ENCODE measurements around the gene SRD5A2.
"Not testable (repeated sequence)": the region's sequence is repeated elsewhere in the genome, so short reads cannot be mapped to it uniquely, and the experiment has no call there.

The SRD5A2 gene

DNA sequence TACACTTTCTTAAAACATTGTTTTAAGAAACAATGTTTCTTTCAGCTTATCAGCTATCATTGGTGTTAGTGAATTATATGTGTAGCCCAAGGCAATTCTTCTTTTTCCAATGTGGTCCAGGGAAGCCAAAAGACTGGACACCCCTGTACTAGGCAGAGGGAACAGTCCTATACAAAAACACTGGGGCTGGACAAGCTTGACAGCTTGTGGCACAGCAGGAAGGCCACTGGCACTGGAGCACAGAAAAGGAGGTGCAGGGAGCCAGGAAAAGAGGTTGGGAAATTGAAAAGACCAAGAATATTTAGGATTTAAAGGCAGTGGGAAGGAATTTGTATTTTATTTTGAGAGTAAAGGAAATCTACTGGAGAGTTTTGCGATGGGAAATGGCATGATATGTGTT is 47.7 kb downstream of the SRD5A2 start:
- no peak for DNase-seq (ENCODE audit: low read depth)

DNA sequence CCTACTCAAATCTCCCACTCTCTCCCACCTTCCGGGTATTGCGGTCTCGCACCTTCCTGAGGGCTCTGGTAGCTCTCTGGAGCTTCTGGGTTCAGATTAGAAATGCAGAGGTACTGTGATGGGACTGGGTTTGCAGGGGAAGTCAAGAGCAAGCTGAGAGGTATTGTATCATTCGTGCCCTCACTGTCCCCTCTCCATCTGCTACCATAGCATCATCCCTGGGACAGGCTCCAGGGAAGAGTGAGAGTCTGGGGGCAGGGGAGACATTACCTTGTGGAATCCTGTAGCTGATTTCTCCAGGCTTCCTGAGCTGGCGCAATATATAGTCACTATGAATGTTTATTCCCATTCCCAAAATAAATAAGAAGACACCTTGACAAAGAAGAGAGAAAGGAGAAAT is 49.6 kb downstream of the SRD5A2 start:
- DNase-seq (ENCODE audit: low read depth) = no peak

DNA sequence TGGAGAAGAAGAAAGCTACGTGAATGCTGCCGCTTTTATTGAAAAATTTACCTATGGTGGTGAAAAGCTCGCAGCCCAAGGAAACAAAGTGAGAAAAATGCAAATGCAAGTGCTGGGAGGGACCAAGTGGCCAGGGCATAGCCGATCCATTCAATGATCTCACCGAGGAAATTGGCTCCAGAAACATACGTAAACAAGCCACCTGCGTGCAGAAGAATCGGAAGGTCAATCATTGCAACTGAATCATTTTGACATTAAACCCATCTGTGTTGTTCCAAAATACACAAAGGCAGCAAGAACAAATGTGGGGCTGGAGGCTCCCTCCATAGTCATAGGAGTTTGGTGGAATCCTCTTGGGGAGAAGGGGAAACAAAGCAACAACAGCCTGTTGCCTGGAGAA is 51.5 kb downstream of the SRD5A2 start:
- DNase-seq (ENCODE audit: low read depth) = no peak

DNA sequence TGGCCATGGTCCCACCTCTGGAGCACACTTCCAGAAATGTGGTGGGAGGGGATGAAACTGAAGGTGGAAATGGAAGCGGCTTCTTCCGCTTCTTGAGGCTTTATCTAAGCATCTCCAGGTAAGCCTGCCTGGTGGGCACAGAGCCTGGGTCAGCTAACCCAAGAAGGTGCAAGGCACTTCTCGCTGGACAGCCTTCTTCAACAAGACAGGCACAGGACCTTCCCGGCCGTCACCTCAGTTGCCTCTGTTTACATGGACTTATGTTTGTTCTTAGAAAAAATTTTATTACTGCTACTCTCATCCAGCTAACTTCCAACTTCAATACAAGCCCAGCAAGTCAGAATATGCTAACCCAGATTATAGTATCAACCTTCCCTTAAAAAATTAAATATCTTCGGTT is 51.9 kb downstream of the SRD5A2 start:
- no peak for DNase-seq (ENCODE audit: low read depth)

DNA sequence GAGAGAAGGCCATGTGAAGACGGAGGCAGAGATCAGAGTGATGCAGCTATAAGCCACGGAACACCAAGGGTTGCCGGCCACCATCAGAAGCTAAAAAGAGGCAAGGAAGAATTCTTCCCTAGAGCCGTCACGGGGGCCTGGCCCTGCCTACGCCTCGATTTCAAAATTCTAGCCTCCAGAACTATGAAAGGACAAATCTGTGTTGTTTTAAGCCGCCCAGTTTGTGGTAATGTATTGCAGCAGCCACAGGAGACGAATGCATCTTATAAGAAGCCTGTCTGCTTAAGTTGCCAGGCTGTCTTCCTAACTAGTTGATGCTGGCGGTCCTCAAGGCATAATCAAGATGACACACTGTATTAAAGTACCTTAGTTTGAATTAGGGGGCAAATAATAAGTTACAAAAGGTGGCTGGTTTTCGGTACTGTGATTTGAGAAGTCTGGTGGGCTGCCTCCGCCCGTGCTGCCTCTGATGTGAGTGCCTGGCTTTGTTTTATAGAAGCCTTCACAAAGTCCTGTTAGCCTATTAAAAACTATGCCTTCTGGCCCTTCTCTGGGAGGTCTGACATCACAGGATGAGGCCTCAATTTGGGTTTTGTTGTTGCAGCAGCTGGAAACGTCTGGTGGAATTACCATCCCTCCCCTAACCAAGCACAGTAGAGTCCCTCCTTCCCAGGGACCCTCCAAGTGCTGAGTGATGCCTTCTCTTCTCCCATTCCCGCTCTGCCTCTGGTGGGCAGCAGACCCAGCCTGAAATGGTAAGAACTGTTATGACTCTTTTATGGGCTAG is 53.6 kb downstream of the SRD5A2 start:
- peak; percentile 34 for DNase-seq (ENCODE audit: low read depth)

DNA sequence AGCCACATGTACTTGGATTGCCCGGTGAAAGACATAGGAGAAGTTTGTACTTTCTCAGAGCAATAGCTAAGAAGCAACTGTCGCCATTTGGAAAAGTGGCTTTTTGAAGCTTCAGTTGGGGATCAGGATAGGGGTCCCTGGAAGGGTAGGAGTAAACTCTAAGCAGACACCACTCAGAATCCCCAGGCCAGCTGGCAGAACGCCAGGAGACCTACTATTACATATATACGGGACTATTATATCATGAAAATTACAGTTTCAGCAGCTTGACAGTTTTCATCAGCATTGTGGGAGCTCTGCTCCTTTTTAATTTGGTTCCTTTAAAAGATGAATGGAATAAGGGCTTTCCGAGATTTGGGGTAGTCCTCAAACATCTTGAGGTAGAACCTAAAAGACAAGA is 54.9 kb downstream of the SRD5A2 start:
- no peak for DNase-seq (ENCODE audit: low read depth)

DNA sequence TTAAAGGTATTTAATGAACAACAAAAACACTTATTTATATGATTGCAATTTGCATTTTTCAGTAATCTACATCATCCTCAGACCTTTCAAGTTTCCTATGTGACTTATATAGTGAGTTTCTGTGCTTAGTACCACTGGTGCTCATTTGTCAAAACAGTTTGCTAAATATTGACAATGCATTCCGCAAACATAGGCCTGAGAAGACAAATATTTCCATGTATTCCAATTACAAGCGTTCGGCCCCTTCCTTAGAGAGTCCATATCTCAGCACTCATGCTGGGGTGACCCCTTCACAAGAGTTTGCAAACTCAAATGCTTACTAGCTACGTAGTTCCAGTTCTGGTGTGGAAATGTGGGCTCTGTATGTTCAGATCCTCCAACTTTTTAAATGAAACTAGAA is 56.1 kb downstream of the SRD5A2 start:
- no peak for DNase-seq (ENCODE audit: low read depth)

DNA sequence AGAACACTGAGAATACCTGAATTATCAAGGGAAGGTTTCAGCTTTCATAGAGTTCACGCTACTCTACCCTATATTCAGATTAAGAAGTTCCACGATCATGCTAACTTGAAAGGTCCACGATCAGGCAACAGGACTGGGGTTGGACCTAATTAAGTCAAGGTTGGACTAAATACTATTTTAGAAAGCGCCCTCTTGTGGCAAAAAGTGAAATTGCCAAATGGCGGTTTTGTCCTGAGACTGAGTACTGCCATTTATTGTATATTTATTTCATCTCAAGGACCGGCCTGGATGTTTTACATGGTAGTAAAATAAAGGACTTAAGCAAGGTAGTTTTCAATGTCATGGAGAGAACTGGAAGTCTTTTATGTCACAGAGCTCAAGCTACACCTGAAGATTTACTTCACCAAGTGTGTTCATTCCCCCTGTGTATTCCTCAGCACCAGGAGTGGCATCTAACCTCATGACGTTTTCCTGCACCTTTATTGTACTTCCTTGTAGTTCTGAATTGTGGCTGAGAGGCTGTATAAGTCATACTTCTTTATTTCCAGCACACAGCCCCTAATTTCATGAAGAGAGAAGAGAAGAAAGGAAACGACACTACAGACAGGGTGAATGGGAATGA is 56.8 kb downstream of the SRD5A2 start:
- DNase-seq (ENCODE audit: low read depth) = peak; percentile 36

DNA sequence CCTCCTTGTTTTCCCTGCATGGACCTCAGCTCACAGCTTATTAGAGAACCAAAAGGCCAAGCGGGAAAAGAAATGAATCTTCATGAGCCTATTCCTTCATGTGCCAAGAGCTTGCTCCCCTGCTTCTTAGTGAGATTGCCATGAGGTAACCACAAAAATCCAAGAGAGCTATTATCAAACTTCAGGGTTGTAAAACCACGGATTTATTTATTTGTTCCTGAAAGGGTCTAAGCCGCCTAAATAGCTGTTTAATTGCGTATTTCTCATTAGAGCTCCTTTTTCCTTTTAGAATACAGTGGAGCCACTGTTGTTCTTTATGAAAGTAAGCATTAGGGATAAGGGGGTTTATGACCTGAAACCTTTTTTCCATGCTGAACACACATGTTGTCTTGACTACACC is 58.0 kb downstream of the SRD5A2 start:
- no peak for DNase-seq (ENCODE audit: low read depth)

DNA sequence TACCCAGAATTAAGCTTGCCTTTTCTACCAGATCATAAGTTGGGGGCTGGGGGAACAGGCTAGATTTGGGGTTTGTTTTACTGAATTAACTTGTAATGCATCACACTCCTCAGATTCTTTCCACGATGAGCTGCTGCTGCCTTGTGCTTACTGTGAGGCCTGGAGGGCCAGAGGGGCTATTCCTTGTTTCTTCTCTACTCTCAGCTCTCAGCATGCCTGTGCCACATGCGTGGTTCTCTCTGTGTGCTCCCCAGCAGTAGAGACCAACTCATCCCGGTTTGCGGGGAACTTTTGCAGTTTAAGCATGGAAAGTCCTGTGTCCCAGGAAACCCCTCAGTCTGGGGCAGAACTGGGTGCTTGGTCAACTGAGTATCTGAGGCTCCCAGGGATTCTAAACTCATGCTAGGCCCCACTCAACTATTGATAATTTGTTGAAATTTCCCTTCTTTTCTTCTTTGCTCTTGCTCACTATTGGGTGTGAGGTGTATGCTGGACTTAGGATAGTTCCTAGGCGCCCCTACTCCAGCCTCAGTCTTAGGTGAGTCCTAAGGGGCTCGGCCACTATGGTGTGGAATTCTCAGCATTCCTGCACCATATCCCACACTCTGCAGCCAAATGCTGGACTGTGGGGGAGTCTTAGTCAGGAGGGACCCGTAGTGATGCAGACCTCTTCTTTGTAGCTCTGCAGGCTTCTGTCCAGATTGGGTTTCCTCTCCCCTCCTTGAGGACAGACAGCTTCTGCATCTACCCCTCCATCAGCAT is 63.1 kb downstream of the SRD5A2 start:
- no peak for DNase-seq (ENCODE audit: low read depth)

DNA sequence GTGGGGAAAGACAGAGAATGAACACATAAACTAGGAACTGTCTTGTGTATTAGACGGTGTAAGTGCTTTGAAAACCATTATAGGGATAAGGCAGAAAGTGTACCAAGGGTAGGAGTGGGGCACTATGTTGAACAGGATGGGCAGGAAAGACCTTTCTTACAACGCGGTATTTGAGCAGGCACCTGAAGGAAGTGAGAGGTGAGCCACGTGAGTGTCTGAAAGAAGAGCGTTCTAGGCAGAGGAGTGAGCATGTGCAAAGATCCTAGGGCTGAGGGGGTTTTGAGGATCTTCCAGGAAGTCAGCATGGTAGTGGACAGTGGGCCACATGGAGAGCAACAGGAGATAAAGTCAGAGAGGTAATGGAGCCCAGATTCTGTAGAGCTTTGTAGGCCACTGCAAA is 65.2 kb downstream of the SRD5A2 start:
- no peak for DNase-seq (ENCODE audit: low read depth)

DNA sequence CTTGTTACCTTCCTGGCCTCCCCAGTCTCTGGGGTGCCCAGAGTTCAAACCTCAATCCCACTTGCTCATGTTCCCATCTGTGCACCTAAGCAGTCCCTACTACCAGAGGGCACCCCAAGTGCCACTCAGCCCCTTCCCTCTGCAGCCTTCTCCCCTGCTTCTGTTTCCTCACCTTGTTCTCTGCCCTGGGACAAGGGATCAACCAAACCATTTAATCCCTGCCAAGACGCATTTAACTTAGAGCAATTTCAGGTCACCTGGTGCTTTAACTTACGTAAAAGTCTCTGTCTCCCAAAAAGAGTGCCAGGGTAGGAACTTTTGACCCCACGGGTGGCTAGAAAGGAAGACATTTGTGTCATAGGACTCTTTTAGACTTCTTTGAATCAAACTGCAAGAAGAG is 67.2 kb downstream of the SRD5A2 start:
- no peak for DNase-seq (ENCODE audit: low read depth)

DNA sequence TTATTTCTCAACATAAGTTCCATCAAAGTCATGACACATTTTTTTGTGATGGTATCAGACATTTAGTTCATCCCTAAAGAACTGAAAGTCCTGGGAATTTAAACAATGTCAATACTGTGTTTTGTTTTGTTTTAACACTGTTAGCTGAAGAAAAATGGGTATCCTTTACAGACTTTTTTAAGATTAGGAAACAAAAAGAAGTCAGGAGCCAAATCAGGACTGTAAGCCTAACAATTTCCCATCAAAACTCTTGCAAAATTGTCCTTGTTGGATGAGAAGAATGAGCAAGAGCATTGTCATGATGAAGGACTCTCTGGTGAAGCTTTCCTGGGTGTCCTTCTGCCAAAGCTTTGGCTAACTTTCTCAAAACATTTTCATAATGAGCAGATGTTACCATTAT is 69.4 kb downstream of the SRD5A2 start:
- no peak for DNase-seq (ENCODE audit: low read depth)

DNA sequence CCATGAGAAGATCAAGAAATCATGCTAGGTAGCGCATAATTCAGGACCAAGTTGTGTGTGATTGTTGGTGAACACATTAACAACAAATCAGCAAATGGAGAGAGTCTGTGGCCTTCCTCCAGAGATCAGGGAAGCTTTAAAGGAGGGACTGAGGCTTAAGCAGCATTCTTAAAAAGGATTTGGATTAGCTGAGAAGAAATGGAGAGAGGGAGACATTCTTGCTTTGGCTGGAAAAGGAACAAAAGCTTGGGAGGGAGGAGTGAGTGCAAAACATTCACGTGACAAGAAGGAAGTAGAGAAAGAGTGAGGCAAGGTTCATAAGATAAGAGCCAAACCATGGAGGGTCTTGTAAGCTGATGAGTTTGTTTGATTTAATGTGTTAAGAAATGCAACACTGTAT is 75.6 kb downstream of the SRD5A2 start:
- no peak for DNase-seq (ENCODE audit: low read depth)

DNA sequence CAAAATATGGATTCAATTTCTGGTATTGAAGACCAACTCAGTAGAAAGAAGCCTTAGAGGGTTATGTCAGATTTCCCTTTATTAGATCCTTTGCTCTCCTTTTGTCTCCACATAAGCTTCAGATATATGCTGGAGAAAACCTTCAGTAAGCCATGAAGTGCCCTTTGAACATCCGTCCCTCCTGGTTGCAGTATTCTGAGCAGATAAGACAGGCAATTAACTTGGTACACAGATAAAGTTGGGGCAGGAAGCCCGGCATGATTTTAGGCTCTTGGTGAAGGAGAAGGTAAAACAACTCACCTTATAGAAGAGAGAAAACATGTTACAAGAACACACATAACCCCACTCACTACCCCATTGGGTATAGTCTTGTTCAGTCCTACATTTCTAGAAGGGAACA is 76.4 kb downstream of the SRD5A2 start:
- DNase-seq (ENCODE audit: low read depth) = no peak

DNA sequence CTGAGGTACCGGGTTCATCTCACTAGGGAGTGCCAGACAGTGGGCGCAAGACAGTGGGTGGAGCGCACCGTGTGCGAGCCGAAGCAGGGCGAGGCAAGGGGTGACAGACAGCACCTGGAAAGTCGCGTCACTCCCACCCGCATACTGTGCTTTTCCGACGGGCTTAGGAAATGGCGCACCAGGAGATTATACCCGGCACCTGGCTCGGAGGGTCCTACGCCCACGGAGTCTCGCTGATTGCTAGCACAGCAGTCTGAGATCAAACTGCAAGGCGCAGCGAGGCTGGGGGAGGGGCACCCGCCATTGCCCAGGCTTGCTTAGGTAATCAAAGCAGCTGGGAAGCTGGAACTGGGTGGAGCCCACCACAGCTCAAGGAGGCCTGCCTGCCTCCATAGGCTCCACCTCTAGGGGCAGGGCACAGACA is 84.3 kb downstream of the SRD5A2 start:
- DNase-seq (ENCODE audit: low read depth) = not testable (repeated sequence)

DNA sequence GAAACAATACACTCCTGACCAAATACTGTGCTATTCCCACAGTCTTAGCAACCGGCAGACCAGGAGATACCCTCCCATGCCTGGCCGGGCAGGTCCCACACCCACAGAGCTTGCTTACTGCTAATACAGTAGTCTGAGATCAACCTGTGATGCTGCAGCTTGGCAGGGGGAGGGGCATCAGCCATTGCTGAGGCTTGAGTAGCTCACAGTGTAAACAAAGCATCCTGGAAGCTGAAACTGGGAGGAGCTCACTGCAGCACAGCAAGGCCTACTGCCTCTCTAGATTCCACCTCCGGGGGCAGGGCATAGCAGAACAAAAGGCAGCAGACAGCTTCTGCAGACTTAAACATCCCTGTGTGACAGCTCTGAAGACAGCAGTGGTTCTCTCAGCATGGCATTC is 91.4 kb downstream of the SRD5A2 start:
- DNase-seq (ENCODE audit: low read depth) = peak; percentile 18

DNA sequence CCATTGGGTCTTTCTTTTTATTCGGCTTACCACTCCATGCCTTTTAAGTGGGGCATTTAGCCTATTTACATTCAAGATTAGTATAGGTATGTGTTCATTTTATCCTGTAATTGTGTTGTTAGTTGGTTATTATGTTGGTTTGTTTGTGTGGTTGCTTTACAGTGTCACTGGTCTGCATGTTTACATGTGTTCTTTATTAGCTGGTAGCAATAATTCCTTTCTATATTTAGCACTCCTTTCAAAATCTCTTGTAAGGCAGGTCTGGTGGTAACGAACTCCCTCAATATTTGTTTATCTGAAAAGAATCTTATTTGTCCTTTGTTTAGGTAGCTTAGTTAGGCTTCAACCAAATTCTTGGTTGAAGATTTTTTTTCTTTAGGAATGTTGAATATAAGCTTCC is 97.5 kb downstream of the SRD5A2 start:
- no peak for DNase-seq (ENCODE audit: low read depth)

DNA sequence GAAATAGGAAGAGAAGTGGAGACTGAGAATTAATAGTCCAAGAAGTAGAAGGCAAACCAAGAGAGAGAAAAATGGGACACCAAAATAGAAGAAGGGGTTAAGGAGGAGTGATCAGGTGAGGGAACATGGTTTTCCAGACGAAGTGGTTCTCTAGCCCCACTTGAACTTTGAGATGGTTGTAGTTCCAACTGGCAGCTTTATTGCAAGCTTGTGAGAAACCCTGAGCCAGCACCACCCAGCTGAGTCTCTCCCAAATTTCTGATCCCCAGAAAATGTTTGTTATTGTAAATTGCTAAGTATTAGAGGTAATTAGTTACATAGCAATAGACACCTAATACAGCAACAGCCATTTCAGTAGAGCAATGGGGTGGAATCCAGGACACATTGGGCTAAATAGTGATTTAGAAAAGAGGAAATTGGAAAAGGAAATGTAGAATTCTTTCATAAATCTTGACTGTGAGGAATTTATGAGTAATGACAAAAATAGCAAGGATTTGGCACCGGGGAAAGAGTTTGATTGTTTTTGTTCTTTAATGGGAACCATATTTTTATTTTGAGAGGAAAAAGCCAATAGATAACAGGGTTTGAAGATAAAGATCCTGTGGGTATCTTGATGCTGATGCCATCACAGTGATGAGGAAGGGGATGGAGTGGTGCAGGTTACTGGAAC is 104.1 kb downstream of the SRD5A2 start:
- peak; percentile 35 for DNase-seq (ENCODE audit: low read depth)

DNA sequence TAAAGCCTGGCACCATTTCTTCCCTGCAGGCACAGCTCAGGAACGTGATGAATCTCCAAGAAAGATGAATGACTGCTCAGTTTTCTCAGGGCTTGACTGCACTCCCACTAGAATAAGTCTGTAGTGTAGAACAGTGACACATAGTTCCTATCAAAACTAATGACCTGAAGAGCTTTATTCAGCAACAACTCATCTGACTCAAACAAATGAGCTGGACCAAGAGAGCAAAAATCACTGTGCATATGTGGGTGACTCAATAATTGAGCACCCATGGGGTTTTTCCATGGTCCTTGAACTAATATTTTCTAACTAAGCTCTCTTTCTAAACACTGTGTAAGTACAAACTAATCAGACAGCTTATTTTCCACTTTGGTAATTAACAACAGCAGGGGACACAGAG is 105.0 kb downstream of the SRD5A2 start:
- peak; percentile 75 for DNase-seq (ENCODE audit: low read depth)

DNA sequence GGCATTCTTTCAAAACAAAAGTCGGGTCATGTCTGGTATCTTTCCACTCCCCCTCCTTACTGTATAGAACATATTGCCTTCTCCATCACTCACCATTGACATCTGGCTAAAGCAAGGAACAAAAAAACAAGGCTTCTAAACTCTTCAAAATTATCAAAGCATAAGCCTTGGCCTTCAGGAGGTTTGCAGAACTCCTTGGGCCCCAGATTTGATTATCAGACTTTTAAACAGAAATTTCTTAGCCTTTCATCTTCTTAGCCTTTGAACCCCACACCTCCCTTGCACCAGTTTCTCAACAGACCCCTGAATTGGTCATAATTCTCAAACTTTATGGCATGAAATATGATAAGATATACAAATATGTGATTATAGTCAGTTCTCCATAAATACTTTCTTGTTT is 106.4 kb downstream of the SRD5A2 start:
- DNase-seq (ENCODE audit: low read depth) = no peak

Data from stromal cell of bone marrow (primary cell).